Trophoblast cell (in vitro differentiated cells and primary cell): Measurements from ENCODE around the gene C5orf15.

Experiments used
- DNase-seq, 2 donors: peaks; one replicate each; pipeline ENCODE4 v3.0.0-alpha.2; 2016
- H2AFZ ChIP-seq: 2 replicates; pipeline ENCODE4 v1.6.1; 2013; ENCODE audit warnings: low read length, moderate library complexity, mild to moderate bottlenecking; ENCODE audit not compliant: insufficient read depth, poor library complexity
- H2AK5ac ChIP-seq: 2 replicates; pipeline ENCODE4 v1.6.1; 2013; ENCODE audit warnings: mild to moderate bottlenecking, low read length
- H2BK120ac ChIP-seq: 2 replicates; pipeline ENCODE4 v1.6.1; 2013; ENCODE audit warnings: low read length, mild to moderate bottlenecking, moderate library complexity; ENCODE audit not compliant: insufficient read depth, poor library complexity
- H2BK12ac ChIP-seq: 2 replicates; pipeline ENCODE4 v1.6.1; 2013; ENCODE audit warnings: mild to moderate bottlenecking, low read length, moderate library complexity
- H2BK5ac ChIP-seq: 2 replicates; pipeline ENCODE4 v1.6.1; 2013; ENCODE audit warnings: low read length, low read depth, moderate library complexity, mild to moderate bottlenecking; ENCODE audit not compliant: poor library complexity
- H3K14ac ChIP-seq: 2 replicates; pipeline ENCODE4 v1.6.1; 2013; ENCODE audit warnings: mild to moderate bottlenecking, low read length
- H3K18ac ChIP-seq: 2 replicates; pipeline ENCODE4 v1.6.1; 2013; ENCODE audit warnings: mild to moderate bottlenecking, low read length
- H3K23ac ChIP-seq: 2 replicates; pipeline ENCODE4 v1.6.1; 2013; ENCODE audit warnings: low read length
- H3K27ac ChIP-seq: 2 replicates; pipeline ENCODE4 v1.5.1; 2013; ENCODE audit warnings: low read depth, mild to moderate bottlenecking, inconsistent platforms, low read length, moderate library complexity
- H3K27me3 ChIP-seq: 2 replicates; pipeline ENCODE4 v1.6.1; 2013; ENCODE audit warnings: inconsistent platforms, mild to moderate bottlenecking, low read length, moderate library complexity; ENCODE audit not compliant: insufficient read depth
- H3K36me3 ChIP-seq, 2 experiments: 1 replicate in 1 of 2; 2 replicates in 1 of 2; pipeline ENCODE4 v1.6.1; 2013; ENCODE audit warnings: low read length in 2 of 2, mild to moderate bottlenecking in 2 of 2, moderate library complexity in 1 of 2; ENCODE audit not compliant: insufficient read depth in 2 of 2, control insufficient read depth in 1 of 2
- H3K4ac ChIP-seq: 2 replicates; pipeline ENCODE4 v1.6.1; 2013; ENCODE audit warnings: low read depth, mild to moderate bottlenecking, low read length, moderate library complexity
- H3K4me1 ChIP-seq, 2 experiments: 1 replicate in 1 of 2; 2 replicates in 1 of 2; pipeline ENCODE4 v1.6.1; 2013; ENCODE audit warnings: low read length in 2 of 2, mild to moderate bottlenecking in 2 of 2, moderate library complexity in 1 of 2; ENCODE audit not compliant: insufficient read depth in 2 of 2, control insufficient read depth in 1 of 2
- H3K4me2 ChIP-seq: 2 replicates; pipeline ENCODE4 v1.6.1; 2013; ENCODE audit warnings: inconsistent platforms, mild to moderate bottlenecking, low read length, moderate library complexity
- H3K4me3 ChIP-seq: 2 replicates; pipeline ENCODE4 v1.5.1; 2013; ENCODE audit warnings: mild to moderate bottlenecking, low read depth, low read length, inconsistent platforms
- H3K79me1 ChIP-seq: one replicate; pipeline ENCODE4 v1.6.1; 2013; ENCODE audit warnings: low read length
- H3K79me2 ChIP-seq: 2 replicates; pipeline ENCODE4 v1.6.1; 2013; ENCODE audit warnings: low read length, mild to moderate bottlenecking; ENCODE audit not compliant: control insufficient read depth, insufficient read depth, poor library complexity
- H3K9ac ChIP-seq: 2 replicates; pipeline ENCODE4 v1.6.1; 2013; ENCODE audit warnings: mild to moderate bottlenecking, low read length
- H3K9me3 ChIP-seq: 2 replicates; pipeline ENCODE4 v1.6.1; 2013; ENCODE audit warnings: low read depth, mild to moderate bottlenecking, control low read depth, inconsistent platforms, low read length; ENCODE audit not compliant: insufficient read depth
- H4K12ac ChIP-seq: 2 replicates; pipeline ENCODE4 v1.6.1; 2013; ENCODE audit warnings: low read depth, mild to moderate bottlenecking, low read length, moderate library complexity
- H4K8ac ChIP-seq: 2 replicates; pipeline ENCODE4 v1.6.1; 2013; ENCODE audit warnings: low read depth, mild to moderate bottlenecking, low read length, moderate library complexity
- H4K91ac ChIP-seq: one replicate; pipeline ENCODE4 v1.6.1; 2013; ENCODE audit warnings: low read depth, mild to moderate bottlenecking, low read length, moderate library complexity
- WGBS: extraction: QIAGEN DNeasy Blood & Tissue Kit; methylation state at CpG from one replicate; pipeline ENCODE4 v1.1.7; 2013; ENCODE audit warnings: missing lambda C conversion rate; ENCODE audit not compliant: insufficient read length, insufficient coverage; ENCODE audit errors: extremely low coverage; 5-methylcytosine and 5-hydroxymethylcytosine counted together

The C5orf15 gene

GRCh38 chr5:133970325-133970909, 2.0 kb upstream of the C5orf15 start:
- Histone ChIP-seq H3K4me3 (no peak overlapping the region), H3K18ac (no peak overlapping the region), H2BK12ac (no peak overlapping the region), H3K4ac (no peak overlapping the region), H3K9me3 (no peaks in the 10 kb centered on the region), H3K27me3 (no peaks in the 10 kb centered on the region), H3K9ac (no peak overlapping the region), H2BK120ac (no peak overlapping the region), H3K14ac (no peak overlapping the region), H3K79me1 (peaks cover 7% of the 10 kb centered on the region), H4K8ac (no peak overlapping the region), H4K91ac (no peak overlapping the region), H3K23ac (no peak overlapping the region), H2AK5ac (no peak overlapping the region), H3K79me2 (peaks cover 4% of the 10 kb centered on the region), H3K4me1 (peaks cover 3 to 5% of the 10 kb centered on the region in 2 experiments), H2AFZ (no peak overlapping the region), H2BK5ac (no peak overlapping the region), H3K4me2 (no peak overlapping the region), H3K27ac (no peak overlapping the region), H3K36me3 (peaks cover 15 to 22% of the 10 kb centered on the region in 2 experiments), H4K12ac (no peak overlapping the region)
- DNase-seq: no peak
- no CpG with 5 or more reads among the region's 2 CpGs for WGBS

GRCh38 chr5:133969654-133970324, 1.4 kb upstream of the C5orf15 start:
- H3K27ac ChIP-seq: no peak overlapping the region
- H3K4me3 ChIP-seq: no peak overlapping the region
- H4K91ac ChIP-seq: no peak overlapping the region
- H3K4me2 ChIP-seq: no peak overlapping the region
- no peak overlapping the region for H3K23ac ChIP-seq
- no peaks in the 10 kb centered on the region for H3K9me3 ChIP-seq
- no peak overlapping the region for H2AK5ac ChIP-seq
- H2BK5ac ChIP-seq: no peak overlapping the region
- no peak overlapping the region for H3K4ac ChIP-seq
- no peak overlapping the region for H4K12ac ChIP-seq
- no peak overlapping the region for H2BK12ac ChIP-seq
- peaks cover 7% of the 10 kb centered on the region for H3K79me1 ChIP-seq
- H4K8ac ChIP-seq: no peak overlapping the region
- no peak overlapping the region for H3K14ac ChIP-seq
- no CpG with 5 or more reads among the region's 7 CpGs for WGBS
- H3K18ac ChIP-seq: no peak overlapping the region
- H3K79me2 ChIP-seq: peaks cover 4% of the 10 kb centered on the region
- no peak overlapping the region for H3K9ac ChIP-seq
- no peak overlapping the region for H2AFZ ChIP-seq
- H3K36me3 ChIP-seq: peaks cover 11 to 19% of the 10 kb centered on the region in 2 experiments
- no peak for DNase-seq
- no peaks in the 10 kb centered on the region for H3K27me3 ChIP-seq
- H2BK120ac ChIP-seq: no peak overlapping the region
- peaks cover 3 to 5% of the 10 kb centered on the region in 2 experiments for H3K4me1 ChIP-seq

- peak overlapping the region; percentile 98 for H4K12ac ChIP-seq
- peak overlapping the region; percentile 56 for H2AK5ac ChIP-seq
- no peak overlapping the region for H2BK12ac ChIP-seq
- H3K18ac ChIP-seq: peak overlapping the region; percentile 53
- peak overlapping the region; percentile 91 for H3K4me3 ChIP-seq
- H3K9me3 ChIP-seq: no peaks in the 10 kb centered on the region
- H3K36me3 ChIP-seq: peaks cover 5 to 7% of the 10 kb centered on the region in 2 experiments
- peak overlapping the region; percentile 92 for H2AFZ ChIP-seq
- WGBS: no CpG with 5 or more reads among the region's 12 CpGs
- H2BK120ac ChIP-seq: peak overlapping the region; percentile 88
- DNase-seq: peak in 1 of 2 donors; percentile 9
- H3K4me2 ChIP-seq: peak overlapping the region; percentile 74
- peaks cover 7% of the 10 kb centered on the region for H3K79me1 ChIP-seq
- peaks cover 3 to 5% of the 10 kb centered on the region in 2 experiments for H3K4me1 ChIP-seq
- H3K79me2 ChIP-seq: peaks cover 4% of the 10 kb centered on the region
- H3K9ac ChIP-seq: peak overlapping the region; percentile 92
- H3K27me3 ChIP-seq: no peaks in the 10 kb centered on the region
- no peak overlapping the region for H3K27ac ChIP-seq
- H4K91ac ChIP-seq: peak overlapping the region; percentile 85
- H4K8ac ChIP-seq: peak overlapping the region; percentile 98
- no peak overlapping the region for H3K23ac ChIP-seq
- H2BK5ac ChIP-seq: no peak overlapping the region
- peak overlapping the region; percentile 91 for H3K14ac ChIP-seq
- peak overlapping the region; percentile 85 for H3K4ac ChIP-seq
Observed at GRCh38 chr5:133967698-133968203, 674 bp downstream of the C5orf15 start.

- Histone ChIP-seq H2AFZ (no peak overlapping the region), H2AK5ac (no peak overlapping the region), H3K4ac (no peak overlapping the region), H3K27me3 (no peaks in the 10 kb centered on the region), H4K91ac (no peak overlapping the region), H3K4me1 (peaks cover 3 to 5% of the 10 kb centered on the region in 2 experiments), H4K12ac (no peak overlapping the region), H3K23ac (no peak overlapping the region), H3K27ac (no peak overlapping the region), H2BK12ac (no peak overlapping the region), H3K79me2 (peaks cover 4% of the 10 kb centered on the region), H3K4me3 (no peak overlapping the region), H3K14ac (no peak overlapping the region), H2BK120ac (no peak overlapping the region), H2BK5ac (no peak overlapping the region), H3K9me3 (no peaks in the 10 kb centered on the region), H3K18ac (no peak overlapping the region), H3K79me1 (peaks cover 7% of the 10 kb centered on the region), H3K9ac (no peak overlapping the region), H4K8ac (no peak overlapping the region), H3K36me3 (peaks cover 5 to 7% of the 10 kb centered on the region in 2 experiments), H3K4me2 (no peak overlapping the region)
- peak in 1 of 2 donors; percentile 1 for DNase-seq
- WGBS: no CpG with 5 or more reads among the region's 5 CpGs
Observed at GRCh38 chr5:133967124-133967523, 1.3 kb downstream of the C5orf15 start.
